ENCODE data around the gene UBE2U. TPM values are rescaled to one million over a fixed set of nuclear protein-coding genes. Genes with fewer than 3 reads are reported as not detected.

The UBE2U gene
- polyA plus RNA-seq, 1 donor from 2014 or later: not detected

DNA sequence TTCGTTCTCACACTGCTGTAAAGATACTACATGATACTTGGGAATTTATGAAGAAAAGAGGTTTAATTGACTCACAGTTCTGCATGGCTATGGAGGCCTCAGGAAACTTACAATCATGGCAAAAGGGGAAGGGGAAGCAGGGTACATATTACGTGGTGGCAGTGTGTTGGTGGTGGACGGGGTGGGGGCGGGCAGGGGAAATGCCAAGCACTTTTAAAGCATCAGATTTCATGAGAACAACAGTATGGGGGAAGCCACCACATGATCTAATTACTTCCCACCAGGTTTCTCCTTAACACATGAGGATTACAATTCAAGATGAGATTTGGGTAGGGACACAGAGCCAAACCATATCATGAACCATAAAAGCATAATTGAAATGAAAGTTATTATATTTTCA, 88.5 kb downstream of the UBE2U start:
- Histone ChIP-seq H3K9me2 (ENCODE audit: insufficient read depth, low read length) (no peaks in the 10 kb centered on the region), H3K27me3 (ENCODE audit: insufficient read depth, low read depth, low read length) (no peaks in the 10 kb centered on the region), H3K4me3 (ENCODE audit: low read length) (no peak overlapping the region), H3K4me2 (ENCODE audit: low read length) (no peak overlapping the region), H3K36me3 (ENCODE audit: insufficient read depth, low read length) (no peaks in the 10 kb centered on the region), H2AFZ (ENCODE audit: low read depth, low read length) (no peak overlapping the region), H3K9ac (ENCODE audit: low read length) (no peak overlapping the region), H3K27ac (ENCODE audit: low read length) (no peak overlapping the region), H3K79me2 (replicated peaks; ENCODE audit: insufficient read depth, low read length) (no peaks in the 10 kb centered on the region), H3F3A (ENCODE audit: insufficient read depth, low read length, poor library complexity, severe bottlenecking) (no peaks in the 10 kb centered on the region), H3K9me3 (ENCODE audit: low read length) (no peaks in the 10 kb centered on the region), H4K20me1 (ENCODE audit: insufficient read depth) (no peaks in the 10 kb centered on the region)
- TF ChIP-seq RAD21 (conservative IDR thresholded peaks at IDR 0.05): no peak
- no peak for TF ChIP-seq EZH2 (IDR thresholded peaks at IDR 0.05; ENCODE audit: borderline replicate concordance, insufficient read depth, low read length, poor library complexity, severe bottlenecking)
- TF ChIP-seq POLR2AphosphoS5 (IDR thresholded peaks at IDR 0.05): no peak
- no peak for TF ChIP-seq SMC3 (conservative IDR thresholded peaks at IDR 0.05; ENCODE audit: poor library complexity)
- no peak for TF ChIP-seq TAF1 (IDR thresholded peaks at IDR 0.05; ENCODE audit: low read depth)
- no peak for TF ChIP-seq EP300 (conservative IDR thresholded peaks at IDR 0.05; ENCODE audit: poor library complexity, severe bottlenecking)
- no peak for TF ChIP-seq MXI1 (conservative IDR thresholded peaks at IDR 0.05; ENCODE audit: poor library complexity, severe bottlenecking)
- TF ChIP-seq, protein P1, sequence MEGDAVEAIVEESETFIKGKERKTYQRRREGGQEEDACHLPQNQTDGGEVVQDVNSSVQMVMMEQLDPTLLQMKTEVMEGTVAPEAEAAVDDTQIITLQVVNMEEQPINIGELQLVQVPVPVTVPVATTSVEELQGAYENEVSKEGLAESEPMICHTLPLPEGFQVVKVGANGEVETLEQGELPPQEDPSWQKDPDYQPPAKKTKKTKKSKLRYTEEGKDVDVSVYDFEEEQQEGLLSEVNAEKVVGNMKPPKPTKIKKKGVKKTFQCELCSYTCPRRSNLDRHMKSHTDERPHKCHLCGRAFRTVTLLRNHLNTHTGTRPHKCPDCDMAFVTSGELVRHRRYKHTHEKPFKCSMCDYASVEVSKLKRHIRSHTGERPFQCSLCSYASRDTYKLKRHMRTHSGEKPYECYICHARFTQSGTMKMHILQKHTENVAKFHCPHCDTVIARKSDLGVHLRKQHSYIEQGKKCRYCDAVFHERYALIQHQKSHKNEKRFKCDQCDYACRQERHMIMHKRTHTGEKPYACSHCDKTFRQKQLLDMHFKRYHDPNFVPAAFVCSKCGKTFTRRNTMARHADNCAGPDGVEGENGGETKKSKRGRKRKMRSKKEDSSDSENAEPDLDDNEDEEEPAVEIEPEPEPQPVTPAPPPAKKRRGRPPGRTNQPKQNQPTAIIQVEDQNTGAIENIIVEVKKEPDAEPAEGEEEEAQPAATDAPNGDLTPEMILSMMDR (IDR thresholded peaks at IDR 0.05; ENCODE audit: poor library complexity, severe bottlenecking): no peak
- TF ChIP-seq REST (IDR thresholded peaks at IDR 0.05; ENCODE audit: borderline replicate concordance): no peak

DNA sequence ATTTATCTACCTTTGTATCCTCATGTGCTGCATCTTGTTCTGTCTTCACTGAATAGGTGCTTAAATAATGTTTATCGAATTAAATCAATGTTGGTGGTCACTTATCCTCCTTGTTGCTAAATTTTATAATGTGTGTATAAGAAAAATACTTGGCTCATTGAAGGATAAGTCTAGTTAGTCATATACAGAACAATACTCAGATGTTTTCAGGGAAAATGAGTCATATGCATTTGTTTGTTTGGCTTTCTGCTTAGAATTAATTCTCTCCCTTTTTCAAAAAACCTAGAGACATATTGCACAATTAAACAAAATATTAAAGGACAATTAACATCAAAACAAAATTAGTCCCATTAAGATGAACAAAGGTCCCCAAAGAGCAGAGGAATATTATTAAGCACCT, 89.0 kb downstream of the UBE2U start:
- no peak overlapping the region for H2AFZ ChIP-seq (ENCODE audit: low read depth, low read length)
- TF ChIP-seq, protein P1 (IDR thresholded peaks at IDR 0.05; ENCODE audit: poor library complexity, severe bottlenecking): no peak
- TF ChIP-seq EZH2 (IDR thresholded peaks at IDR 0.05; ENCODE audit: borderline replicate concordance, insufficient read depth, low read length, poor library complexity, severe bottlenecking): no peak
- TF ChIP-seq REST (IDR thresholded peaks at IDR 0.05; ENCODE audit: borderline replicate concordance): no peak
- no peak for TF ChIP-seq POLR2AphosphoS5 (IDR thresholded peaks at IDR 0.05)
- TF ChIP-seq MXI1 (conservative IDR thresholded peaks at IDR 0.05; ENCODE audit: poor library complexity, severe bottlenecking): no peak
- no peak for TF ChIP-seq RAD21 (conservative IDR thresholded peaks at IDR 0.05)
- H3K36me3 ChIP-seq (ENCODE audit: insufficient read depth, low read length): no peaks in the 10 kb centered on the region
- H3K9me3 ChIP-seq (ENCODE audit: low read length): no peaks in the 10 kb centered on the region
- H3K4me2 ChIP-seq (ENCODE audit: low read length): no peak overlapping the region
- H3F3A ChIP-seq (ENCODE audit: insufficient read depth, low read length, poor library complexity, severe bottlenecking): no peaks in the 10 kb centered on the region
- H4K20me1 ChIP-seq (ENCODE audit: insufficient read depth): no peaks in the 10 kb centered on the region
- no peaks in the 10 kb centered on the region for H3K9me2 ChIP-seq (ENCODE audit: insufficient read depth, low read length)
- H3K9ac ChIP-seq (ENCODE audit: low read length): no peak overlapping the region
- H3K27ac ChIP-seq (ENCODE audit: low read length): no peak overlapping the region
- no peak overlapping the region for H3K4me3 ChIP-seq (ENCODE audit: low read length)
- H3K79me2 ChIP-seq (replicated peaks; ENCODE audit: insufficient read depth, low read length): no peaks in the 10 kb centered on the region
- H3K27me3 ChIP-seq (ENCODE audit: insufficient read depth, low read depth, low read length): no peaks in the 10 kb centered on the region
